GM12892 (cell line): ENCODE measurements around the gene GRIN1.

Experiments used
- POLR2A ChIP-seq: IDR thresholded peaks from 2 replicates; pipeline ENCODE4 v1.6.1; 2011; ENCODE audit warnings: low read depth, low read length, control low read depth
- POLR2AphosphoS5 ChIP-seq: IDR thresholded peaks from 2 replicates; pipeline ENCODE4 v1.6.1; 2011; ENCODE audit warnings: low read depth, low read length, control low read depth
- TAF1 ChIP-seq: IDR thresholded peaks from 2 replicates; pipeline ENCODE4 v1.6.1; 2011; ENCODE audit warnings: low read depth, mild to moderate bottlenecking, control low read depth, low read length, borderline replicate concordance

DNA sequence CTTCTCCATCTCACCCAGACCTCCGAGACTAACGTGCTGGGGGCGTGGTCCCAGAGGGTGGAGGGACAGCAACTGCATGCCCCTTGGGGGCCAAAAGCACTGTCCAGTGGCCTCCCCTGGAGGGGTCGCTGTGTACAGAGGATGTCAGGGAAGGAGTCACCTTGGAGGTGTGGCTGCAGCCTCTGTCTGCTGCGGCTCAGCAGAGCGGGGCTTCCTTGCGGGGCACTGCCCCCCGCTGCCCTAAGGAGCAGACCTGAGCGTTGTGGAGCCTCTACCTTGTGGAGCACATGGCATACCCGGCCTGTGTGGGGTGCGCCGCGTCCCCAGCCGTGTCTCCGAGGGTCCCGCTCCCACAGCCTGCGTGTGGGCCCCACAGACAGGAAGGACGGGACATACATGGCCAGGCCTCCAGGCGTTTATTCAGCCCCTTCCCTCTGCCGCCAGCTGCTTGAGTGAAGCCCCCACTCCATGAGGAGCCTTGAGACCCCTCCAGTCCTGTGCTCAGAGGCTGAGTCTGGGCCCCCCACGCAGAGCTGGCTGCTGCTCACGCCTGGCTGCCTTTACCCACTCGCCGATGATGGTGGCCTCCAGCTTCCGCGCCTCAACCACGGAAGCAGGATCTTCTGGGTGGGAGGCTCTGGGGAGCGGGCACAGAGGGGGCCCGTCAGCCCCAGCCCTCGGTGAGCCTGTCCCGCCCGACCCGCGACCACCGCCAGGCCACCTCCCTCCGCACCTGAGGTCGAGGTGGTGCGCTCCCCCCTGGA, 28.6 kb upstream of the GRIN1 start:
- TF ChIP-seq POLR2AphosphoS5: no peak
- no peak for TF ChIP-seq POLR2A
- no peak for TF ChIP-seq TAF1
